ENCODE measurements around the gene ETV3. TPM values are rescaled to one million over a fixed set of nuclear protein-coding genes. Genes with fewer than 3 reads are reported as not detected.

Gene ETV3
- total RNA-seq, 1 experiment from 2014 or later: 36.3 TPM

DNA sequence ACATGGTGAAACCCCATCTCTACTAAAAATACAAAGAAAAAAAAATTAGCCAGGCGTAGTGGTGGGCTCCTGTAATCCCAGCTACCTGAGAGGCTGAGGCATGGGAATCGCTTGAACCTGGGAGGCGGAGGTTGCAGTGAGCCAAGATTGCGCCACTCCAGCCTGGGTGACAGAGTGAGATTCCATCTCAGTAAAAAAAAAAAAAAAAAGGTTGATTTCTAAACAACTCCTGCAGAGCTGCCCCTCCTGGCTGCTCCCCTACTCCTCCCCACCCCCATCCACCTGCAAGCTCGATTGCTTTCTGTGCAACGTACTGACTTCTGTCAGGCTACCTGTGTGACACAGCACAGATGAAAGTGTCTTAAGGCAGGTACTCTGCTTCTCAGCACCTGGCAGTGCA, 51.9 kb downstream of the ETV3 start:
- Histone ChIP-seq H3K4me1 (ENCODE audit: insufficient read depth, low read length) (peaks cover 5% of the 10 kb centered on the region; the same call in 1 of the 2 replicates), H3K56ac (ENCODE audit: insufficient read length, low read depth, low read length) (no peak overlapping the region), H3K79me2 (ENCODE audit: insufficient read depth, low read length) (no peaks in the 10 kb centered on the region), H3T11ph (ENCODE audit: low read length) (no peak overlapping the region), H3K23ac (ENCODE audit: insufficient read length, low read depth, low read length) (no peak overlapping the region), H3K23me2 (ENCODE audit: insufficient read length, low read depth, low read length, poor library complexity, severe bottlenecking) (no peaks in the 10 kb centered on the region), H3K14ac (ENCODE audit: insufficient read depth, low read length) (no peak overlapping the region), H2BK5ac (ENCODE audit: insufficient read length, low read length) (no peak overlapping the region), H4K5ac (ENCODE audit: insufficient read length, low read depth, low read length) (no peak overlapping the region), H3K79me1 (ENCODE audit: insufficient read depth, low read depth, low read length, poor library complexity, severe bottlenecking) (no peaks in the 10 kb centered on the region), H2AFZ (ENCODE audit: low read length) (no peak overlapping the region), H3K27me3 (ENCODE audit: insufficient read depth, low read length) (no peaks in the 10 kb centered on the region), H3K18ac (ENCODE audit: insufficient read length, low read depth, low read length) (no peak overlapping the region), H3K4ac (ENCODE audit: low read depth, low read length) (no peak overlapping the region), H4K91ac (ENCODE audit: insufficient read length, low read depth, low read length) (no peak overlapping the region), H2BK20ac (ENCODE audit: low read depth, low read length, poor library complexity, severe bottlenecking) (no peak overlapping the region), H2BK12ac (ENCODE audit: insufficient read length, low read depth, low read length) (no peak overlapping the region), H2BK15ac (ENCODE audit: low read depth, low read length) (no peak overlapping the region), H4K8ac (replicated peaks; ENCODE audit: insufficient read length, low read depth, low read length) (no peak overlapping the region), H3K4me2 (ENCODE audit: insufficient read depth, insufficient read length, low read length) (no peak overlapping the region), H2AK5ac (ENCODE audit: insufficient read length, low read length) (no peak overlapping the region), H3K9me3 (ENCODE audit: control insufficient read depth, low read depth, low read length) (no peaks in the 10 kb centered on the region), H2BK120ac (ENCODE audit: low read depth, low read length, poor library complexity, severe bottlenecking) (no peak overlapping the region), H3K27ac (ENCODE audit: insufficient read length, low read depth, low read length) (no peak overlapping the region), H3K9ac (ENCODE audit: extremely low read depth, insufficient read length, low read length) (no peak overlapping the region), H4K20me1 (ENCODE audit: control insufficient read depth, insufficient read depth, insufficient read length) (no peaks in the 10 kb centered on the region)
- Mint-ChIP-seq H3K4me3 (no peak overlapping the region), H3K36me3 (ENCODE audit: insufficient read depth in 1 of 3, low read depth in 3 of 3) (no peaks in the 10 kb centered on the region), H3K4me1 (peaks cover 23 to 25% of the 10 kb centered on the region in 2 experiments), H3K27ac (peak overlapping the region in 1 of 3 experiments; percentile 70; a peak in 1 of 7 replicates), H3K9me3 (no peaks in the 10 kb centered on the region), H3K27me3 (ENCODE audit: low read depth) (peaks cover 3% of the 10 kb centered on the region)
- no peak for TF ChIP-seq CTCF (conservative IDR thresholded peaks at IDR 0.05)
- peak; percentile 29 for DNase-seq
- no CpG with 5 or more reads among the region's 6 CpGs for WGBS (ENCODE audit: extremely low coverage, insufficient read length, low lambda C conversion rate)
